GM18907 (cell line): ENCODE data around the gene IL20RA.

Source experiments
- ATAC-seq: cut with Tn5 transposase; IDR thresholded peaks from one replicate; pipeline ENCODE4 v1.9.1; 2021; ENCODE audit warnings: mild to moderate bottlenecking, moderate library complexity; ENCODE audit not compliant: unreplicated experiment

The IL20RA gene

DNA sequence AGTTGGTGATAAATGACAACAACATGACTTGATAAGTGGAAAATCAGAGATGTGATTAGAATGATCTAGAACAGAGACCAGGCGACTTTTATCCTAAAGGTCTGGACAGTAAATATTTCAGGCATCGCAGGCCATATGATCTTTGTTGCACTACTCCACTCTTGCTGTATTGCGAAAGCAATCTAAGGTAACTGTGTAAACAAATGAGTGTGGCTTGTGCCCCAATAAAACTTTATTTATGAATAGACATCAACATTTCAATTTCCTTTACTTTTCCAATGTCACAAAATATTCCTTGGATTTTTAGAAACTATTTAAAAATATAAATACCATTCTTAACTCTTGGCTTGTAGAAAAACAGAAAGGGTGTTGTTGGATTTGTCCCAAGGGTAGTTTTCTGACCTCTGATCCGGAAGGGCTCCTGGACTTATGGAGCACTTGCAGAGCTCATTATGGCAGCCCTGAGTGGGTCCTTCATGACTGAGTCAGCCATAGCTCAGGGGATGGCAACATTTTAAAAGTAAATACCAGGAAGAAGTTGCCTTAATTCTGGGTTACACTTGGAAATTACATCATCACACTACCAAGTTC, 34.5 kb downstream of the IL20RA start:
- no peak for ATAC-seq

DNA sequence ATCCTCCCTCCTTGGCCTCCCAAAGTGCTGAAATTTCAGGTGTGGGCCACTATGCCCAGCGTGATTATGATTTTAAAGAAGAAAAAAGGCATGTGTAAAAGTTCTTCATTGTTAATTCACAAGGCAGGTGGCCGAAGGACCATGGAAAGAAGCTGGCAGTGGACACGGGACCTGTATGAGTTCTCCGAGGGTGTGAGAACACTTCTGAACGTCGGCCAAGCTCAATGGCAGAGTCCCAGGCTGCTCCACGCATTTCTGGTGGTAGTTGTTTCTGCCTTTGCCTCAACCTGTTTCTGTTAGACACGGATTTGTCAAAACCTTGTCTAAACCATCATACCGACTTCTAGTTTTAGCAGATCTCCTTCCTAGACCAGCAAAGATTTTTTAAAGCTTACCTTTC, 36.6 kb downstream of the IL20RA start:
- no peak for ATAC-seq

DNA sequence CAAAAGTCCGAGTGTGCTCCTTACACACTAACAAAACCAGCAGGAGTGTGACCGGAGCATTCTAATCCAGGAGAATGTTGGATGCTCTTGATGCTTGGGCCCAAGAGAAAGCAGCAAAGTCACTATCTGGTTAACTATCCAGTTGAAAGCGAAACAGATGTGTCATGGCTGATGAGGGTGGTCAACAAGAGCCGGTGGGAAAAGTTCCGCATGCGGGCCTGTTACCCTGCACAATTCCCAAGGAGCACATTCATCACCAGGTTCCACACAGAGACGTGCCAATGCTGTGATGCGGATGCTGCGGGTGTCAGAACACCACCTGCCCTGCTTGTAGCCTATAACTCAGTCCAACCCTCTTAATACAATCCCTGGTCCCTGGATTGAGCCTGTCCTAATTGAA, 38.7 kb downstream of the IL20RA start:
- ATAC-seq = no peak

DNA sequence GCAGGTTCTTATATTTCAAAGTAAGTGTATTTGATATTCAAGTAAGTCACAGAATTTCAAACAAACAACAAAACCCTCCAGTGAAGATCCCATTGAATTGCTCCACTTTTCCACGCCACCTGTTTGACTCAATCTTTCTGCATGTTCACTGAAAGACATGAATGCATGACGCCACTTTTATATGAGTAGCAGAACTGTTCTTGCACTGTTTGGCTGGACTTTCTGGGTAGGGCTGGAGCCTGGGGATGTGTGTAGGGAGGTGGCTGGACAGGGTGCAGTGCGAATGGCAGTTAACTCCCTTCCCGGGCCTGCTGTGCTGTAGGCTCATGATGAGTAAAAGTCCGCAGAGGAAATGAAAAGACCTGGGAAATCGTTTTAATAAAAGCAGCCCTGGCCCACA, 39.7 kb downstream of the IL20RA start:
- no peak for ATAC-seq

DNA sequence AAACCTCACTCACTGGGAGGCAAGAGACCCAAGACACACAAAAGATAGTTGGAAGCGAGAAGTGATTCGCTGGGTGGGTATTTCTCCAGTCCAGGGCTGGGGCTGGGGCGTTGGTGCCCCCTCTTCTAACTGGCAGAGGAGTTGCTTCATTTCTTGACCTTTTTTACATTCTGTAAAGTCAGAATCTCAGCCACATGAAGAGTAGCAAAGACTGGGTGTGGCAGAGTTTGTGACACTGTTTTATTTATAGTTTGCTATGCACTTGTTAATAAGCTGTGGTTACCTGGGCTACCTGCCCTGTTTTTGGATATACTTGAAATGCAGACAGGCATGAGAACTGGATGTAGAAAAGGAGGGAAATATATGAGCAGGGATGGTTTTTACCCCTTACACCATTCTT, 42.3 kb downstream of the IL20RA start:
- no peak for ATAC-seq

DNA sequence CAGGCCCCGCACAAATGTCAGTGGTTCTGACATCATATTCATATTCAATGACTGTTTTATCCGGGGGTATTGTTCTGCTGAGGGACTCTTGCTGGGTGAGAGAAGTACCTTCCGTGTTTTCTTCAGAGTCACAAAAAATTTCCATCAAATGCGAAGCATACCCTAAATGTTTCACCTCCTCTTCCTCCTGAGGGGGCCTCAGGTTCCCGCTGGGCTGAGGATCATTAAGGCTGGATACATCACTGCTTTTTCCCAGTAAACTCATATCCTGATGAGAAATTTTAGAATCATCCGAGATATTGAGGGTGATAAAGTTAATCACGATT, 42.8 kb downstream of the IL20RA start:
- ATAC-seq = no peak

DNA sequence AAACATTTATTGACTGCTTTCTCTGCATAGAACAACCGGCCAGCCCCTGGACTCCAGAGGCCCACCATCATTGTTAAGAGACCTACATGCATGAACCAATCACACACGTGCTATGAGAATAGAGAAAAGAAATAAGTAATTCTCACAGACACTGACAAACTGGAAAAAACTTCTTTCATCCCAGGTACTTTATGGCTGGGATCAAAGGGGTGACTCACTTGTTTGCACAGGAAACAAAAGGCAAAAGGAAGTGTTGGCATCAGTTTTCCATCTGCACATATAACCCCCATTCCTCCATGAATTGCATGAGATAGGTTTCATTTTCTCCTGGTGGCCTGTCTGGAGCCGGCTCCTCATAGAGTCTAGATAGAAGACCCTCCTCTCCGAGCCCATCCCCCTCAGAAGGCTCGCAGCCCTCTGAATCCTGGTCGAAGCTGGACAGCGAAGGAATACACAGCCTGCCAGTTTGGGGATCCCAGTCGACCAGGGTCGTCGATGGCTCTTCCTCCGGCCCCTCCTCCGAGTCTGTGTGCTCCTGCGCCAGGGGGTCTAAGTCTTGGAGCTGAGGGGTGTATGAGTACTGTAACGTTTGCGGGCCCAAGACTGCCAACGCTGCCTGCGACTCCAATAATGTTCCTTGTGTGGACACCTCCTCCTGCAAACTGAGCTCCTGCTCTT, 43.3 kb downstream of the IL20RA start:
- no peak for ATAC-seq

DNA sequence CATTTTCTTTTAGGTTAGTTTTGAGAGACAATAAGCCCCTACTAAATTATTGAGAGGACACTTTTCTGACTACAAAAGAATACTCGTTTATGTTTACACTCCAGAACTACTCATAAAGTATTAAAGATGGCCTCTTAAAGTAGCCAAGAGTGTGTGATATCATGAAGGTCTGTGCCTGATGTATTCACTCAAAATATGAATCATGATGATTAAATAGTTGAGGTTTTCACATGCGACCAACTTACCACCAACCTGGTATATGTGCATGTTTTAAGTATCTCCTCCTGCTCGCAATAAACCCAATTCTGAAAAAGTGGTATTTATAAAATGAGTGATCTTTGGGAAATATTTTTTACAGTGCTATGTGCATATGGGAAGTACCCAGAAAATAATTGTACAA, 43.9 kb downstream of the IL20RA start:
- no peak for ATAC-seq

DNA sequence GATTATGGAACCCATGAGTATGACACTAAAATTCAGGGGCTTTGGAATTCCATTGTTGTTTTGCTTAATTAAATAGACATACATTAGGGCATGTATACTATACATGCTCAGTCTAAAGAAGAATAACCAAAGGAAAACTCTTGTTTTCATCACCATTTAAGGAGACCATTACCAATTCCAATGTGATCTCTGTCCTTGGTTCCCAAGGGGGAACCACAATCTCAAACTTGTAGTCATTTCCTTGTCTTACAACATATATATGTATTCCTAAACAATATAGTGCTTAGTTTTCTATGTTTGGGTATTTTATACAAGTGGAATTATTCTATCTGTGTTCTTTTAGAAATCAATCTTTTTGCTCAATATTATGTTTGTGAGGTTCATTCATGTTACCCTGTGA, 49.2 kb downstream of the IL20RA start:
- ATAC-seq = no peak

DNA sequence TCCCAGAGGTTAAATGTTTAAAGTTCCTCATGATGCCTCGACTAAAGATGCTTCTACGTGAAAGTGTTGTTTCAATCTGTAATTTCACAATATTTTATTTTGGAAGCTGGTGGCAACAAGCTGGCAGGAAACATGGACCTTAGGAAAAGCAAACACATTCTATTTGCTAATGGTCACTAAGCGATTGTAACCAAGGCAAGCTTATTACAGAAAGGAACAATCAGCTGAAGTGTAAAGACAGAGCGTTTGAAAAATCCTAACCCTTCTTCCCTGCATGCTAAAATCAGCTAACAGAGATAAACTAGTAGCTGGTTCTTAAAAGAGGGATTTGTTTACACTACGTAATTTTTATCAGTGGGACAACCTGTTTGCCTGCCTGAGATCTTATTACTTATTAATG, 50.0 kb downstream of the IL20RA start:
- ATAC-seq = no peak

DNA sequence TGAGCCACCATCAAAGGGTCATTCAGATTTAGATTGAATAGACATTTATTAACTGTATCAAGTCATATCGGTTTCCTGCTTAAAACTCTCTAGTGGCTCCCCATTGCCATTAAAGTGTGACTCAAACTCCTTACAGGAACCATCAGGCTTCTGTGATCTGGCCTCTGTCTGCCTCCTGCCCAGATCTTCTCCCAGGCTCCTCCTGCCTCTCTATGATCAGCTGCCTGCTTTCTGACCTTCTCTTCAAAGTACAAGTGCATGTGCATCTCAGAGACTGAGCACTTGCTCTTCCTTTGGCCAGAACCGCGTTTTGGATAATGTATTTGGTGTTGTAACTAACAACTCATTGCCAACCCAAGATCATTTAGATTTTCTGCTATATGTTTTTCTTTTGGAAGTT, 52.7 kb downstream of the IL20RA start:
- no peak for ATAC-seq

DNA sequence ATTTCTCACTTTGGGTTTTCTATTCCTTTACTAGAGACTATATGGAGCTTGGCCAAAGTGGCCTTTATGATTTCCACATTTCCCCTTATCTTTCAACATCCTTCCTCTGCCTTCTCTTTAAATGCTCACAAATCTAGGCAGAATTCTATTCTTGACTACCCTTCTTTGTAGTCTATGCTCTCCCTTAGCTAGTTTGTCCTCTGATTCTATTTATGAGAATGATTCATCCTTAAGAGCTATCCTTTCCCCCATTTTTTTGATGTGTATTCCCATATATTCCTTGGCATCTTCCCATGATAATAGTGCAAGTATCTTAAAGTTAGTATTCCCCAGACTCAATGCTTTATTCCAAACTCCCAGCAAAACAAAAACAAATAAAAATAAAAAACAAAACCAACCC, 53.1 kb downstream of the IL20RA start:
- ATAC-seq = no peak

DNA sequence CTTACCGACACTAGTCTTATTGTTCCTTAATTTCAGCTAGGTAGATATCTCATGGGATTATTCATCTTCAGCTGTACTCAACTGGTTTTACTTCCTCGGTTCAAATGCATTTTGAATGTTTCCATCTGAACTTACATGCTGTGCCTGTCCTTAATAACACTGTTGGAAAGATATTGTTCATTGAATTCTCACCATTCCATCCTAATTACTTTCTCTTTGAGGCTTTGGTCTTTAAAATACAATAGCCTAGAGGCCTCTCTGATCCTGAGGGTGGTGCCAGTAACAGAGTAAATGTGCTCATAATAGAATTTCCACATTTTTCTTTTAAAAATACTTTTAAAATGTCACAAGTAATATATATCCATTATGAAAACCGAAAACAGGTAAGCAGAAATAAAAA, 54.0 kb downstream of the IL20RA start:
- no peak for ATAC-seq

DNA sequence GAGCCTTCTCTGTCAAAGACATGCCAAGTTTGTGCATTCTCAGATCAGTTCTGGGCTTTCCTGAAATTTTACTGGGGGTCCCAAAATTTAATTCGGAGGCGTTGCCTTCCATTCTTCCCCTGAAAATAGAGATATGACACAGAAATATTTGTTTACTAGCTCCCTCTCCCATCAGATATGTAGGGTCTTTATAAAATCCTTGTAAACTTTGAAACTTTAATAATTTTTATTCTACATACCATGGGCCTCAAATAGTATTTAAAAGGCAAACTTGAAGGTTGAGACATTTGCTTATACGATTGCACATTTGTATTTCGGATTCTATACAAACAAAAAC, 54.6 kb downstream of the IL20RA start:
- ATAC-seq = no peak

DNA sequence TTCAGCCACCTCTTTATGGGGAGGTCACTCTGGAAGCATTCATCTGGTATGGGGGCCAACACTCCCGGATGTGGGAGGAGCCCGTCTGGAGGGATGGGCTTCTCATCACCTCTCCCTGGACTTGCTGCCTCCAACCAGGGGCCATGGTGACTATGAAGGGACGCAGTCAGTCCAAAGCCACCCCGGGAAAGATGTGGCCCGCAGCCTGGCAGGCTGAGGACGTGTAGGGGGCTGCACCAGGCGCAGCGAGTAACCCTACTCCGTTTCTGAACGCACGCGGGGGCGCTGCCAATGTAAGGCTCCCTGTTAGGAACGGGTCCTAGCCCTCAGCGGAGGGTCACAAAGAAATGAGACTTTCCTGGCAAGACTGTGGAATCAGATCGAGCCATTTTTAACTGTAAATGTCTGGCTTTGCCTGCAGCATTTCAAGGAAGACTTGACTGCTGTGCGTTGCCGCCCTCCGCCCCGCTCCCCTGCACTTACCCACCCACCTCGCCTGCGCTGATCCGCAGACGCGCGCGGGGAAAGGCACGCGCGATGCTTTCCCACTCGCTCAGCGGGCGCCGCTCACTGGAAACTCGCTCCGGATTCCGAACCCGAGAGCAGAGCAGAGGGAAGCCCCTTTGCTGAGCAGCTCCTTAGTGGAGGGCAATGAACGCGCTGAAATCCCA, 55.1 kb downstream of the IL20RA start:
- ATAC-seq = no peak

DNA sequence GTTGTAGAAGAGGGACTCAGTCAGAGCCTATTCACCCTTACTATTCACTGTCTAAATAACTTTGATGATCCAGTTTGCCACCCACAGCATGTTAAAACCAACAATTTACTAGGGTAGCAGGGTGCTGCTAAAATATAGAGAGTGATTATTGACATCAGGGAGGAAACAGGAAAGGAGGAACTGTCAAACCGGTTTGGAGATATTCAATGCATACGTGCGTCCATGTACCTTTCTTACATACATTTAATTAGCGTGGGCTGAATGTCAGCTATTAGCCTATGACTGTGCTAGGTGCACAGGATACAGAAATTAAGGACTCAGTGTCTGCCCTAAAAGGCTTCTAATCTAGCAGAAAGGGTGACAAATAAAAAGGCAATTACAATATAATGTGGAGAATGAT, 57.2 kb downstream of the IL20RA start:
- no peak for ATAC-seq

DNA sequence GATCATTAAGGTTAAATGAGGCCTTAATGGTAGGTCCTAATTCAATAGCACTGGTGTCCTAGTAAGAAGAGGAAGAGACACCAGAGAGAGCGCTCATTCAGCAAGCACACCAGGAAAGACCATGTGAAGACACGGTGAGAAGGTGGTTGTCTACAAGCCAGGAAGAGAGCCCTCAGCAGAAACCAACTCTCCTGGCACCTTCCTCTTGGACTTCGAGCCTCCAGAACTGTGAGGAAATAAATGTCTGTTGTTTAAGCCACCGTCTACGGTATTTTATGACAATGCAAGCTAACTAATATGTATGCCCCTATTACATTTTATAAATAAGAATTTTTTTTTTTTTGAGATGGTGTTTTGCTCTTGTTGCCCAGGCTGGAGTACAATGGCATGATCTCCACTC, 59.3 kb downstream of the IL20RA start:
- no peak for ATAC-seq

DNA sequence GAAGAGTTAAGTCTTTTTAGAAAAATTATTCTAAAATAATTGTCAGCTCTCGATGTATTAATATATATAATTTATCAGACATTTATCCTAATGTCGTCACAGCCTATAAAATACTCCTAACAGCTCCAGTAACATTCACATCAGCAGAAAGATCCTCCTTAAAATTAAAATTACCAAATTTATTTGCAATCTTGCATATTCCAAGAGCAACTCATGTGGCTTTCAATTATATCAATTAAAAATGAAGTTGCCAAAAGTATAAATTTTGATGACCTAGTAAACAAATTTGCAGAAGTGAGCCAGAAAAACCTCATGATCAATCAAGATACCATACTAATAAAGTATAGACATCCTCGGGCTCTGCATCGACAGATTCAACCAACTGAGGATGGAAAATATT, 60.2 kb downstream of the IL20RA start:
- no peak for ATAC-seq

DNA sequence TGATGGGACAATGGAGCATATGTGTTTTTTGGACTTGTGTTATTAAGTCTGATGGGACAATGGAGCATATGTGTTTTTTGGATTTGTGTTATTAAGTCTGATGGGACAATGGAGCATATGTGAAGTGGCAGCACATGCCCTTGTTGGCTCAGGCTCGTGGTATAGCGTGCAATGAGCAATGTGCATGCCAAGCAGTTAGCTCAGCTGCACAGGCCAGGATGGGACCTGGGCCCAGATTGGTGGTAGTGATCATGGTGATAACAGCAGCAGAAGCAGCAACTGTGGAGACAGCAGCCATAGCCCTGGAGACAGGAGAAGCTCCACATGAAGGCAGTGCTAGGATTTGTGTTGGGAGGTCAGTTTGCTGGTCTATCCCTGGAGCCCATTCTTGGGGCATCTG, 61.1 kb downstream of the IL20RA start:
- no peak for ATAC-seq

DNA sequence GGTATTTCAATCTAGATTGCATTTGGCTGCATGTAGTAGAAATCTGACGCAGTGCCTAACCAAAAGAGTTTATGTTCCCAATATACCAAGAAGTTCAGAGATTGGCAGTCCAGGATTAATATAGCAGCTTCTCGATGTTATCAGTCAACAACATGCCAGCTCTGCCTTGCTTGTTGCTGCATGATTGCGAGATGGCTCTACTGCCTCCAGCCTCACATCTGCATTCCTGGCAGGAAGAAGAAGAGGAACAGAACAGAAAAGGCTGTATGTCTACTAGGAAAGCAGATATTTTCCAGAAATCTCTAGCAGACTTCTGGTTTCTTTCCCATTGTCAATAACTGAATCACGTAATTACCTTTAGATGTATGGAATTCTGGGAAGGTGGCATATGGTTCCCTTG, 61.8 kb downstream of the IL20RA start:
- ATAC-seq = no peak

DNA sequence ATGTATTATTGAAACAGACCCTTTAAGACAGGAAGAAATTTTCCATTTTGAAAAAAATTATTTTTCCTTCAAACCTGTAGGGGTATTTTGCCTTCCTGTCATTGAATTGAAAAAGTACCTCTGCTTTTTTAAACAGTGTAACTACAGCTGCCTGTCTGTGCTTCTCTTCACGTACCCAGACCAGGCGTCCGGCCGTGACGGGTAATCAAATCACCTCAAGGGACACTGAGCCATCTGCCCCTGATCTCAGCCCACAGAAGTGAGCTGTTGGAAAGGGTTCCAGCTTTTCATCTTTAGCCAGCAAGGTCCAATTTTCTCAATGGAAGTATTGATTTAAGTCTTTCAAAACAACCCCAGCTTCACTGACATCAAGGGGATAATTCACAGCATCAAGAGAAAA, 64.7 kb downstream of the IL20RA start:
- no peak for ATAC-seq

DNA sequence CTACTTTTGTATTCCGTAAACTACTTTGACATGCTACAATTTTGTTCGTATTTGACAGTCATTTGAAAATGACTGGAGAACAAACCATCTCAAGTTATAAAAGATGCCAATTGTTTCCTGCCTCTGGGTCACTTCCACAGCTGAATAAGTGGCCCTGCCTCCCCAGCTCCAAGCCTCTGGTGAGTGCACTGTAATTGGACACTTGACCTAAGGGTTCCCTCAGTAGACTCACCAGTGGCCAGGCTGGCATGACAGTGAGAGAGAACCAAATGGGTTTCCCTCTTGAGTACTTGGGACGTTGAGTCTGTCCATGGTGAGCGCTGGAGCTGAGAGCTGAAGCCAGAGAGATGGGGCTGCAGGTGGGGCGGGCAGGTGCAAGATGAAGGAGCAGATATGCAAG, 65.6 kb downstream of the IL20RA start:
- no peak for ATAC-seq

DNA sequence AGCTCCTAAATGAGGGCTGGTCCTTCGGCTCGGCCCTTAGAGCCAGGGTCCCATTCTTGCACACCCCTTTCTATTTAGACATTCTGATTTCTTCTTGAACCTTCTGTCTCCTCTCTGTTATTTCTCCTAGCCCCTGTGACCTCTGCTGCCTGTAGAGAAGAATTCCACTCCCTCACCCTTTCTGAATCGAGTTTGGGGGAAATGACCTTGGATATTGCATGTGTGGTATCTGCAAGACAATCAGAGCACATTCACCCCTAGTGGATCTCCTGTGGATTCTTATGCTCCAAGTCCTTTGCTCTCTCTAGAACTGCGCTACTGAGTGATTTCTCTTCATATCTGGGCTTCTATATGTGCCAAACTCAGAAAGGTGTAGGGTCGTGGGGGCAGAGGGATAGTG, 67.7 kb downstream of the IL20RA start:
- no peak for ATAC-seq
